BE2C (cell line): ENCODE results near the gene INSIG1.

Experiments
- DNase-seq: peaks from one replicate; pipeline ENCODE4 v3.0.0-alpha.2; 2020
- H3K27me3 ChIP-seq: fragments of 250-450 bp; sonication (Bioruptor Pico); 2 replicates; pipeline ENCODE4 v1.5.1; 2020; ENCODE audit warnings: mild to moderate bottlenecking
- H3K36me3 ChIP-seq: fragments of 250-450 bp; sonication (Bioruptor Pico); 2 replicates; pipeline ENCODE4 v1.5.1; 2020; ENCODE audit warnings: mild to moderate bottlenecking
- H3K4me1 ChIP-seq: fragments of 250-450 bp; sonication (Bioruptor Pico); 2 replicates; pipeline ENCODE4 v1.5.1; 2020
- H3K4me3 ChIP-seq: 2 replicates; pipeline ENCODE4 v1.5.1; 2011; ENCODE audit warnings: low read depth, low read length
- H3K9me3 ChIP-seq: fragments of 250-450 bp; sonication (Bioruptor Pico); 2 replicates; pipeline ENCODE4 v1.5.1; 2020
- CTCF ChIP-seq: IDR thresholded peaks from 2 replicates; pipeline ENCODE4 v1.5.1; 2012; ENCODE audit warnings: mild to moderate bottlenecking, low read depth, low read length

Gene INSIG1

GRCh38 chr7:155342313-155342712 lies 44.6 kb downstream of the INSIG1 start:
- Histone ChIP-seq H3K4me1 (no peaks in the 10 kb centered on the region), H3K27me3 (no peaks in the 10 kb centered on the region; the same call in 1 of the 2 replicates), H3K4me3 (no peak overlapping the region), H3K9me3 (no peaks in the 10 kb centered on the region), H3K36me3 (no peaks in the 10 kb centered on the region)
- TF ChIP-seq CTCF = no peak
- no peak for DNase-seq

- TF ChIP-seq CTCF = no peak
- H3K4me3 ChIP-seq = no peak overlapping the region
- no peaks in the 10 kb centered on the region; the same call in 1 of the 2 replicates for H3K27me3 ChIP-seq
- H3K4me1 ChIP-seq = no peaks in the 10 kb centered on the region
- no peaks in the 10 kb centered on the region for H3K9me3 ChIP-seq
- DNase-seq = no peak
- H3K36me3 ChIP-seq = no peaks in the 10 kb centered on the region
Observed at GRCh38 chr7:155343150-155343549, 45.5 kb downstream of the INSIG1 start.

GRCh38 chr7:155343661-155344121 lies 46.0 kb downstream of the INSIG1 start:
- no peak for DNase-seq
- no peak for TF ChIP-seq CTCF
- no peak overlapping the region for H3K4me3 ChIP-seq
- H3K9me3 ChIP-seq = no peaks in the 10 kb centered on the region
- H3K27me3 ChIP-seq = no peaks in the 10 kb centered on the region; the same call in 1 of the 2 replicates
- H3K4me1 ChIP-seq = no peaks in the 10 kb centered on the region
- H3K36me3 ChIP-seq = no peaks in the 10 kb centered on the region

GRCh38 chr7:155344270-155344617 lies 46.6 kb downstream of the INSIG1 start:
- TF ChIP-seq CTCF = no peak
- H3K27me3 ChIP-seq = no peaks in the 10 kb centered on the region; the same call in 1 of the 2 replicates
- no peak for DNase-seq
- peak overlapping the region; percentile 41; the same call in 1 of the 2 replicates for H3K4me3 ChIP-seq
- H3K4me1 ChIP-seq = no peaks in the 10 kb centered on the region
- no peaks in the 10 kb centered on the region for H3K9me3 ChIP-seq
- H3K36me3 ChIP-seq = no peaks in the 10 kb centered on the region

GRCh38 chr7:155344618-155345433 lies 47.1 kb downstream of the INSIG1 start:
- peak; percentile 59 for TF ChIP-seq CTCF
- Histone ChIP-seq H3K36me3 (no peaks in the 10 kb centered on the region), H3K4me1 (no peaks in the 10 kb centered on the region), H3K4me3 (peak overlapping the region; percentile 41), H3K27me3 (no peaks in the 10 kb centered on the region; the same call in 1 of the 2 replicates), H3K9me3 (no peaks in the 10 kb centered on the region)
- DNase-seq = peak; percentile 82

GRCh38 chr7:155345490-155345889 lies 47.8 kb downstream of the INSIG1 start:
- no peak for TF ChIP-seq CTCF
- Histone ChIP-seq H3K36me3 (no peaks in the 10 kb centered on the region), H3K27me3 (no peaks in the 10 kb centered on the region; the same call in 1 of the 2 replicates), H3K9me3 (no peaks in the 10 kb centered on the region), H3K4me3 (no peak overlapping the region), H3K4me1 (no peaks in the 10 kb centered on the region)
- DNase-seq = no peak
